GM19328 (cell line): ENCODE data around the gene KDM4C.
"Not testable (repeated sequence)": the region's sequence is repeated elsewhere in the genome, so short reads cannot be mapped to it uniquely, and the experiment has no call there.

ENCODE experiments used
- ATAC-seq: cut with Tn5 transposase; IDR thresholded peaks from one replicate; pipeline ENCODE4 v1.9.1; 2021; ENCODE audit warnings: mild to moderate bottlenecking, moderate library complexity; ENCODE audit not compliant: unreplicated experiment

KDM4C gene

GRCh38 chr9:6928863-6929262, 171.1 kb downstream of the KDM4C start:
- ATAC-seq, result no peak

- ATAC-seq, result no peak
These were observed 171.9 kb downstream of the KDM4C start for GRCh38 chr9:6929441-6930215.

DNA sequence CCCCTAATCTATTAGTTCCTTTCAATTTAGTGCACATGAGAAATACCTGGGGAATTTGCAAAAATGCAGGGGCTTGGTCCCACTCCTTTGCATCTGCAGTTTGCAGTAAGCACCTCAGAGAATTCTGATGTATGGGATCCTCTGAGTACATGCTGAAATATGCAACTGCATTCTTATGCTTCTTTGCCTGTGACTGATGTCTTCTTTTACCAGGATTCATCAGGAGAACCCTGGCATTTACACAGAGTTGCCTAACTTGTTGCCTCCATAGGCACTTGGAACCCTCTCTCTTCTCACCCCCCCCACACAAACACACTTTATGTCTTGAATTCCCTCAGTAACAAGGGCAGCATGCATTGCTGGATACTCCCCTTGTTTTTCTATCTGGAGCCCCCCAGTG, 173.1 kb downstream of the KDM4C start:
- no peak for ATAC-seq

DNA sequence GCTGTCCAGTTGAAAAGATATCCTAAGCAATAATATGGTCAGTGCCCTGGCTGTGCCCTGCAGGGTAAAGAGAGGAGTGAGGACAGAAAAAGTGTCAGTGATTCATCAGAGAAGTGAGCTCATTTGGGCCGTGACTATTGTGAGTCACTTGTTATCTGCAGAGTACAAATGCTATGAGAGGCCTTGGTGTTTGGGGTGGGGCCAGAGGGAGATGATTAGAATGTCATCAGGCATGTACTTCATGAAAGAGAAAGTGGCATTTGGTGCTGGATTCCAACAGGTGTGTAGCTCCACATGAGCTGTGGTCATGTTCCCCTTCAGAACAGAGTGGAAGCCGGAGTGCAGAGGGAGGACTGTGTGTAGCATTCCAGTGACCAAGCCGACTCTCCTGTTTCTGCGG, 174.1 kb downstream of the KDM4C start:
- no peak for ATAC-seq

- ATAC-seq, result no peak
These were observed 178.3 kb downstream of the KDM4C start for GRCh38 chr9:6936103-6936502.

GRCh38 chr9:6937209-6937608, 179.4 kb downstream of the KDM4C start:
- ATAC-seq, result no peak

- ATAC-seq, result no peak
These were observed 180.7 kb downstream of the KDM4C start for GRCh38 chr9:6938447-6938846.

GRCh38 chr9:6938873-6939272, 181.1 kb downstream of the KDM4C start:
- no peak for ATAC-seq

GRCh38 chr9:6941501-6941900, 183.7 kb downstream of the KDM4C start:
- no peak for ATAC-seq

- no peak for ATAC-seq
These were observed 184.6 kb downstream of the KDM4C start for GRCh38 chr9:6942406-6942805.

DNA sequence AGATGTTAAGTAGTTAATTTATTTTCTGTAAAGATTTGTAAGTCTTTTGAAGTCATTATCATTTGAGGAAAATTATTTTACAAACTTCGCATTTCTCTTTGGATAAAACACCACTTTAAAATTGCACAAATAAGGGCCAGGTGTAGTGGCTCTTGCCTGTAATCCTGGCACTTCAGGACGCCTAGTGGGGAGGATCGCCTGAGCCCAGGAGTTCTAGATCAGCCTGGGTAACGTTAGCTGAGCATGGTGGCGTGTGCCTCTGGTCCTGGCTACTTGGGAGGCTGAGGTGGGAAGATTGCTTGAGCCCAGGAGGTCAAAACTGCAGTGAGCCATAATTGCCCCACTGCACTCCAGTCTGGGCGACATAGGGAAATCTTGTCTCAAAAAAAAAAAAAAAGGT, 185.5 kb downstream of the KDM4C start:
- ATAC-seq, result no peak

- no peak for ATAC-seq
These were observed 186.3 kb downstream of the KDM4C start for GRCh38 chr9:6944093-6944551.

DNA sequence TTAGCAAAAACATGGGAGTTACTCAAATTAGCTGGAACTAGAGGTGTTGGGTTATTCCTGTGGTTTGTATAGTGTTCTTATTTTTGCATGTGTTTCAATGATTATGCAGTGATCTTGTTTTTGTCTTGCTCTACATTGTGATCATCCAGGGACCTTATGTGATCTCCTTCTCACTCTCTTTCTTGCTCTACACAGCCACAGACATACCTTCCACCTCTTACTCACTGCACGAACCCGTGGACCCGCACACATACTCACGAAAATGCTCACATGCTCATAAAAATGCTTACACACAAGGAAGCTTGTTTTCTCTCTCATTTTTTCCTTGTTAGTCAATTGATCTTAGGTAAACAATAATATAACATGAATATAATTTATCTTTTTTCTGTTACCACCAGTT, 187.1 kb downstream of the KDM4C start:
- ATAC-seq, result no peak

GRCh38 chr9:6945816-6946215, 188.0 kb downstream of the KDM4C start:
- ATAC-seq, result no peak

DNA sequence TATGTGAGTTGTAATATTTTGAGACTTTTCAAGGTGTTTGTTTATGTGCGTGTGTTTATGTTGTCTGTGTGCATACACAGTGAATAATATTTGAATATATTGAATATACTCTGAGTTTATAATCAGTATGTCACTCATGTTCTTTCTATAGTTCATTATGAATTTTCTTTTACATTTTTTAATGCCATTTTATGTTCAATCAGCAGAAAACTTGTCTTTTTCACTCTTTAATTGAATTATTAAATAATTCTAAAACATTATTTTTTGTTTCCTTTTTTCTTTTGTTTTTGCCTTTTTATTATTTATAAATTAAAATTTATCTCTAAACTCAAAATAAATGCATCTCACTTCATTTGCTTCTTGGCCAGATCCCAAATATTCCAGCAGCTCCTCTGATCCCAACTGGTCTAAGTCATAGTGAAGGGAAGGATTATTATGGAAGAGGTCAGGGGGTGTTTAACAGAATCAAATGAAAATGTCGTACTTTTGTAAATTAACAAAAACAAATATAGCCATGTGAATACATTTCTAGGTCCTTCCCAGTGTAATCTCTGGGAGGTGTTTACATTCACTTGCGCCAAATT, 188.9 kb downstream of the KDM4C start:
- no peak for ATAC-seq

DNA sequence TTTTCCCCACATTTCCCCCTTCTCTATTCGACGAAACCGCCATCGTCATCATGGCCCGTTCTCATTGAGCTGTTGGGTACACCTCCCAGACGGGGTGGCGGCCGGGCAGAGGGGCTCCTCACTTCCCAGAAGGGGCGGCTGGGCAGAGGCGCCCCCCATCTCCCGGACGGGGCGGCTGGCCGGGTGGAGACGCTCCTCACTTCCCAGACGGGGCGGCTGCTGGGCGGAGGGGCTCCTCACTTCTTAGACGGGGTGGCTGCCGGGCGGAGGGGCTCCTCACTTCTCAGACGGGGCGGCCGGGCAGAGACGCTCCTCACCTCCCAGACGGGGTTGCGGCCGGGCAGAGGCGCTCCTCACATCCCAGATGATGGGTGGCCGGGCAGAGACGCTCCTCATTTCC, 191.1 kb downstream of the KDM4C start:
- ATAC-seq, result not testable (repeated sequence)

DNA sequence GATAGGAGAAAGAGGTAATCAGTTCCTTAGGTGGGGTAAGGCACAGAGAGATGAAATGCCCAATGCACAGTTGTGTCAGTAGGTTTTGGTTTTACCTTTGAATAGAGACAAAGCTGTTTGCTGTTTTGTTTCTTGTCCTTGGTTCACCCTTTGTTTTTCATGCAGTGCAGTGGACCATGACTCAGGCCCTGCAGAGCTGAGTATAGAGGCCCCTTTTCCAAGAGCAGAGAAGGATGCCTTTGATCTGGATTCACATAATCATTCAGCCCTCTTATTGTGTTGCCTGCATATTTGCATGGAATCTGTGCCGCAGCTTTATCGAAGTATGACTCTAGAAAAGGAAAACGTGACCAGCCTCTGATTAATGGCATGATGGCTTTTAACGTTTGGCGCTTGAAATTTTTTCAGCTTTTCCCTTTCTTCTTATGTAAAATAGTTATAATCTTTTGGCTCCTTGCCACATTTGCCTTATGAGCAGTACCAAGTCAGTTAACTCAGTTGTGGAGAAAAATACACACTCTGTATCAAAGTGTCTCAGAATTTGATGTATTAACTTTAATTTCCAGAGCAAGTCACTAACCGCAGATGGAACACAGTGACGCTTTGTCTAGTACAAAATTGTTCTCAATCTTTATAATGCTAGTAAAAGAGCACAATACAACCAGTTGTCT, 197.6 kb downstream of the KDM4C start:
- ATAC-seq, result no peak

GRCh38 chr9:6956879-6957278, 199.1 kb downstream of the KDM4C start:
- no peak for ATAC-seq

GRCh38 chr9:6959270-6960000, 201.7 kb downstream of the KDM4C start:
- no peak for ATAC-seq

GRCh38 chr9:6960777-6961176, 203.0 kb downstream of the KDM4C start:
- ATAC-seq, result no peak

DNA sequence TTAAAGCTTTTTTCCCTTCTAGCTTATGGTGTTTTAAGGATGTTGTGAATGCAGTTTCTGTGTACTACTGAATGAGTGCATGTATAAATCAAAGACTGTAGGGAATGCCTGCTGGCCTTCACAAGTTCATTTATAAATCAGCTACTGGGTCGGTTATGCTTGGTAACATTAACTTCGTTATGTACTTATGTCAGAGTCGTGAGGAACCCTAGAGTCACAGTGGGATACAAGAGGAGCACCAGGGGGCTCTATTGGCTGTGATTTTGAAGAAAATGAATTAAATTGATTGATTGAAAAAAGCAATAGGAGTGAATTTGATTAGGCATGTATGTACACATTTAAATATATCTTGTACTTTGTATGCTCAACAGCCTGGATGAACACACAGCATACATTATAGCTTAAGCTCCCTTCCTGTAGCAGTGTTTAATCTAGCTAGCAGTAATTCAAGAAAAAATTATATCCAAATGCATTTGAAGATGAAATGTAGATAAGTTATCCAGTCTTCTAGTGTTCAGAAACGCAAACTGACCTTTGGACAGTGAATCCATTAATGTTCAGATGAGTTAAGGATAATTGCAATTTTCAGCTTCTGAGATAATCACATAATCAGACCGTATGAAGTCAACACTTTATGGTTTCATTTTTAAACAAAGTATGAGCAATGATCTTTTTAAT, 204.2 kb downstream of the KDM4C start:
- no peak for ATAC-seq
